GM19328 (cell line): ENCODE data around the gene ZNF677.
"Not testable (repeated sequence)": the region's sequence is repeated elsewhere in the genome, so short reads cannot be mapped to it uniquely, and the experiment has no call there.

Source experiments
- ATAC-seq: cut with Tn5 transposase; IDR thresholded peaks from one replicate; pipeline ENCODE4 v1.9.1; 2021; ENCODE audit warnings: mild to moderate bottlenecking, moderate library complexity; ENCODE audit not compliant: unreplicated experiment

ZNF677 gene

DNA sequence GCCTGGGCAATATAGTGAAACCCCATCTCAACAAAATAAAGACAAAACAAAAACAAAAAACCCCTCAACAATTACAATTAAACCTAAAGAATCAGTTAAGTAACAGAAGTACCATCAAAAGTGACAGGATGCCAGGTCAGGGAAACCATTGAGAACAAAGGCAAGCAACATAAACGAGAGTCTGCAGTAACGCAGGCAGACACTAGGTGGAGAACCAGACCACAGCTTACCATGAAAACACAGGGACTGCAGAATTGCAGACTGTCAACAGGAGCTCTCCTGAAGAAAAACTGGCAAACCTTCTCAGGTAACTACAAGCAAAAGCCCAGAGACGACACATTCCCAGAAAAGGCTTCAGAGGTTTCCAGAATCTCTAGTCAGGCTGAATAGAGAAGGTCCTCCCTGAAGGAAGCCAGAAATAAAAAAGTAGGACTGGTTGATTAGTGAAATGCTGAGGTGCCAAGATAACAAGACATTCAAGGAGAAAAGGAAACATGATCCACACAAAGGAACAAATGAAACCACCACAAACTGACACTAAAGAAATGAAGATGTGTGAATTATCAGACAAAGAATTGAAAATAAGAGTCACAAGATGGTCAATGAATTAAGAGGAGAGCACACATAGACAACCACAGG lies 59.3 kb downstream of the ZNF677 start:
- no peak for ATAC-seq

DNA sequence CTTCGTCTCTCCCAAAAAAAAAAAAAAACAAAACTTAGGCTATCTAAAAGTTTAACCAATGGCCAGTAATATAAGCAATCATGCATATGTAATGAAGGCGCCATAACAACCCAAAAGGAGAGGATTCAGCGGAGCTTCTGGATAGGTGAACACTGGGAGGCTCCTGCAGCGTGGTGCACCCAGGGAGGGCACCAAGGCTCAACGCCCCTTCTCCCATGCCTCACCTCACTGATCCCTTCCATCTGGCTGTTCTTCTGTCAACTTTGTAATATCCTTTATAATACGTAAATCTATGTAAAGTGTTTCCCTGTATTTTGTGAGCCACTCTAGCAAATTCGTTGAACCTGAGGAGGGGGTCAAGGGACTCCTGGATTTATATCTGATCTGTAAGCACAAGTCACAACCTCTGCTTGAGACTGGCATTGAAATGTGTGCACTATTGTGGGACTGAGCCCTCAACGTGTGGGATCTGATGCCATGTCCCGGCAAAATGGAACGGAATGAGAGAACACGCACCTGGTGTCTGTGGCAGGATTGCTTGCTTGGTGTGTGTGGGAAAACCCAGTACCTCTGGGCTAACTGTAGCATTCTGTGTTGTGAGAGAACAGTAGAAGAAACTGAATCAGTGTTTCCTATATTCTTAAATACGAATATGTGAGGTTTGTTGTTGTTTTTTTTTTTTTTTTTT lies 61.0 kb downstream of the ZNF677 start:
- no peak for ATAC-seq

DNA sequence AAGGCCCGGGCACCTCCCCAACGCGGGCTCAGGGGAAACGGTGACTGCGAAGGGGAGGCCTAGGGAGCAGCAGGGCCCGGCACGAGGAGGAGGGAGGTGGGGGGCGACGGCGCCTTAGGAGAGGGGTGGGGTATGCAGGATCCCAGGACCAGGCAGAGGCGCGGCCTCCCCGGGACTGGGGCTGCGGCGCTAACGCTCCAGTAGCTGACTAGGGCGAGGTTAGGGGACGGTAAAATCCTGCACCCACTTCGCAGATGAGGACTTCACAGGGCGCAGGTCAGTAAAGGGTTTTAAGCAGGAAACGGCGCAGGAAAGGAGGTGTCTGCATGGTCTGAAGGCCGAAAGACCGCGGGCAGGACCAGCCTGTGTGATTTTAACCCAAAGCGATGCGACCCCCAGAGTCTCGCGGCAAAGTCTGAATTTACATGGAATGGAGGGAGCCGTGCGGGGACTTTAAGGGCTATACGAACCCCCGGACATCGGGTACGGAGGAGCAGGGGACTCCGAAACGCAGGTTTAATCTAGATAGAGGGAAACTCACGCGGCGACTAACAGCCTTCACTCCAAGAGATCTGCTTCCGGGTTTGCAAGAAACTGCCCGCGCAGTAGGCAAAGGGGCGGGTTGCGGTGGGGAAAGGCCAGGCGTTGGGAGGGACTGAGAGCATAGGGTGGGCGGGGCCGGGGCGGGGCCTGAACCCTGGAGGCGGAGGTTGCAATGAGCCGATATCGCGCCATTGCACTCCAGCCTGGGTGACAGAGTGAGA lies 61.7 kb downstream of the ZNF677 start, which contains the start of gene ZNF665:
ZNF665 (minus strand) TSS at position 588 of the 764 bp plus-strand sequence. CDS start 10,460 bp downstream, outside the sequence.
- ATAC-seq = no peak

- ATAC-seq = no peak
Observed at GRCh38 chr19:53190253-53190652, 64.4 kb downstream of the ZNF677 start.

GRCh38 chr19:53189691-53190198 lies 64.9 kb downstream of the ZNF677 start:
- not testable (repeated sequence) for ATAC-seq
